Esophagus muscularis mucosa (tissue), 4 donors: ENCODE data around the gene TRAFD1. TPM values are rescaled to one million over a fixed set of nuclear protein-coding genes. Genes with fewer than 3 reads are reported as not detected.

ENCODE experiments used
- DNase-seq: peaks from one replicate; pipeline ENCODE4 v3.0.0-alpha.2; 2017; ENCODE audit errors: extremely low spot score
- H3K27ac ChIP-seq, 4 donors: fragments of 200-600 bp; sonication (generic); replicated peaks in 1 of 4; 1 replicate in 3 of 4; 2 replicates in 1 of 4; pipeline ENCODE4 v1.5.1; 2016 to 2019; ENCODE audit warnings: mild to moderate bottlenecking in 1 of 4
- H3K27me3 ChIP-seq, 4 donors: fragments of 200-600 bp; sonication (generic); one replicate each; pipeline versions ENCODE4 v1.5.1 to v1.6.0; 2016 to 2019
- H3K36me3 ChIP-seq, 4 donors: fragments of 200-600 bp; sonication (generic); one replicate each; pipeline ENCODE4 v1.5.1; 2016 to 2019
- H3K4me1 ChIP-seq, 4 donors: fragments of 200-600 bp; sonication (generic); one replicate each; pipeline ENCODE4 v1.5.1; 2016 to 2019
- H3K4me3 ChIP-seq, 4 donors: fragments of 200-600 bp; sonication (generic); 1 replicate in 2 of 4; 2 replicates in 2 of 4; pipeline ENCODE4 v1.5.1; 2016 to 2019; ENCODE audit warnings: mild to moderate bottlenecking in 4 of 4, moderate library complexity in 1 of 4
- H3K9me3 ChIP-seq, 4 donors: fragments of 200-600 bp; sonication (generic); 1 replicate in 3 of 4; 2 replicates in 1 of 4; pipeline ENCODE4 v1.5.1; 2016 to 2019
- CTCF ChIP-seq, 3 experiments: fragments of 200-600 bp in 2 of 3; fragments of 450-650 bp in 1 of 3; sonication (generic) in 2 of 3; IDR thresholded peaks; one replicate each; pipeline ENCODE4 v1.5.1; 2017 to 2019; ENCODE audit warnings: antibody characterized with exemption in 3 of 3, mild to moderate bottlenecking in 2 of 3, moderate library complexity in 1 of 3
- EP300 ChIP-seq: sonication (generic); formaldehyde crosslinking; IDR thresholded peaks from one replicate; pipeline ENCODE4 v1.6.1; 2017; ENCODE audit warnings: antibody characterized with exemption
- POLR2A ChIP-seq: fragments of 450-650 bp; IDR thresholded peaks from one replicate; pipeline ENCODE4 v1.6.1; 2017; ENCODE audit warnings: antibody characterized with exemption, moderate library complexity, mild to moderate bottlenecking, low read depth
- POLR2AphosphoS5 ChIP-seq, 2 donors: sonication (generic); formaldehyde crosslinking; IDR thresholded peaks; one replicate each; pipeline ENCODE4 v1.6.1; 2017; ENCODE audit warnings: antibody characterized with exemption in 2 of 2
- WGBS: methylation state at CpG from one replicate; pipeline ENCODE4 v1.1.5; 2018; 5-methylcytosine and 5-hydroxymethylcytosine counted together
- intact Hi-C: fragments of 100-400 bp; cut with DNase I; formaldehyde crosslinking; loops from one replicate; pipeline ENCODE4 v1.15.1; 2023
- total RNA-seq, 4 donors: library from RNA; depleted of rRNA; stranded (reverse); fragments of >200 nt; gene quantifications; one replicate each; pipeline versions ENCODE4 v1.1.0 to v1.2.1, GENCODE V29; 2016

Gene TRAFD1
- total RNA-seq, 4 donors from 2014 or later = 27.2 to 37.4 (median 30.6) TPM

DNA sequence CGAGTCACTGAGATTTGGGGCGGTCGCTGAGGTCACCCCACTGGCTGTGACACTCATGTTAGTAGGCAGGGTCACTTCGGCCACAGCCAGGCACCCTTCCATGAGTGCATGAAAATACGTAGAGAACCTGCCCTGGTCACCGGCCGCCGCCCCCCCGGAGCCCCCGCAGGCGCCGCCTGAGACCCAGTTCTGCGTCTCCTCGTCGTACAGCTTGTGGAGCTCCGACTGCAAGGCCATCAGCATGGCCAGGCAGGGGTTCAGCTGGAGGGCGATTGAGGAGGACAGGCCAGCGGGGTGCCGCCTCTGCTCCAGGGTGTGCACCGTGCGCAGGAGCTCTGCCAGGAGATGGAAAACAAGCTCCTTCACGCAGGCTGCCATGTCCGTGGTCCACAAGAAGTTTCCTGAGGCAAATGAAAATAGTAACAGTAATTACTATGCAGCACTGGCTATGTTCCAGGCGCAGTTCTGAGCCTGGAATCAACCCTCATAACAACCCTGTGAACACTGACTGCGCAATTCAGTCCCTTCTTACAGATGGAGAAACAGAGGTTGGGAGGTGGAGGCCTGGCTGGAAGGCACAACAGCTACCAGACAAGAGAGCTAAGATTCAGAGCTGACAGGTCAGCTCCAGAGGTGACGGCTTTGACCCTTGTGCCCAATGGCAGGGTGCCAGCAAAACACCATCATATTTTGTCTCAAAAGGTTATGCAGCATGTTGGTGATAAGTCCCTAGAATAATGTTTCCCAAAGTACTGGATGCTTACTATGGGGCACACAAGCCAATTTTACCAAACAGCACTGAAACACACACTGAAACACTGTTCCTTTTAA lies 59.9 kb downstream of the TRAFD1 start:
- H3K27ac ChIP-seq = peak overlapping the region; percentile 20 to 75 (median 52)
- intact Hi-C loops = no loop called here

DNA sequence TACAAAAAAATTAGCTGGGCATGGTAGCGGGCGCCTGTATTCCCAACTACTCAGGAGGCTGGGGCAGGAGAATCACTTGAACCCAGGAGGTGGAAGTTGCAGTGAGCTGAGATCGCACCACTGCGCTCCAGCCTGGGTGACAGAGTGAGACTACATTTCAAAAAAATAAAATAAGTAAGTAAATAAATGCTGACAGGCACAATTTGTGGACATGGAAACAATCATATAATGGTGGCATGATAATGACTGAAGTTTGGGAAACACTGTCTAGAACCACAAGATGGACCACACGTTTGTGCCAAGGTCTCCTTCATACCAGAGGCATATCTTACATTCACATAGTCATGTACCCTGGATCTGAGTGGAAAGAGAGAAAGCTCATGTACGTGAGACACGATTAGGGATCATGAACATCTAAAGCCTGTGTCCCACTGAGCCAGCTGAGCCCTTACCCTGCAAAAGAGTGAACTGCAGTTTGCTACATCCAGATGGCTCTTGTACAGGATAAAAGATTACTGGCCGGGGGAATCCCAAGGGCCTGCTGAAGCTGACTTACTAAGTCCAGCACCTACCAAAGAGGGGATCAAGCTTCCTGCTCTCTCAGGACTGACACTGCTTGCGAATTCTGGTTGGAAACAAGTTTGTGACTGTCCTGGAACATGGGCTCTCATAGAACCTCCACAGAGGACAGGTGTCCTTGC lies 62.9 kb downstream of the TRAFD1 start:
- Histone ChIP-seq H3K27ac (no peak overlapping the region), H3K36me3 (peaks cover 42 to 88% (median 76%) of the 10 kb centered on the region in 4 donors), H3K27me3 (no peaks in the 10 kb centered on the region), H3K4me1 (peaks cover 12 to 45% (median 37%) of the 10 kb centered on the region in 4 donors), H3K4me3 (no peak overlapping the region), H3K9me3 (no peaks in the 10 kb centered on the region)
- DNase-seq = no peak
- TF ChIP-seq POLR2AphosphoS5 (IDR thresholded peaks at IDR 0.05) (no peak), CTCF (IDR thresholded peaks at IDR 0.05) (no peak), EP300 (no peak), POLR2A (no peak)
- 92% methylated on average over 9 of the region's 9 CpGs for WGBS
- intact Hi-C loops = no loop called here

More for the DNA sequence above, 59.9 kb downstream of the TRAFD1 start:
- H3K9me3 ChIP-seq = no peaks in the 10 kb centered on the region
- peaks cover 3 to 46% (median 41%) of the 10 kb centered on the region in 4 donors for H3K4me1 ChIP-seq
- no peak overlapping the region for H3K4me3 ChIP-seq
- WGBS = 87% methylated on average over 18 of the region's 26 CpGs
- no peaks in the 10 kb centered on the region for H3K27me3 ChIP-seq
- peaks cover 20 to 72% (median 59%) of the 10 kb centered on the region in 4 donors for H3K36me3 ChIP-seq
- TF ChIP-seq EP300 (no peak), POLR2A (no peak), CTCF (IDR thresholded peaks at IDR 0.05) (no peak), POLR2AphosphoS5 (IDR thresholded peaks at IDR 0.05) (no peak)
- no peak for DNase-seq

DNA sequence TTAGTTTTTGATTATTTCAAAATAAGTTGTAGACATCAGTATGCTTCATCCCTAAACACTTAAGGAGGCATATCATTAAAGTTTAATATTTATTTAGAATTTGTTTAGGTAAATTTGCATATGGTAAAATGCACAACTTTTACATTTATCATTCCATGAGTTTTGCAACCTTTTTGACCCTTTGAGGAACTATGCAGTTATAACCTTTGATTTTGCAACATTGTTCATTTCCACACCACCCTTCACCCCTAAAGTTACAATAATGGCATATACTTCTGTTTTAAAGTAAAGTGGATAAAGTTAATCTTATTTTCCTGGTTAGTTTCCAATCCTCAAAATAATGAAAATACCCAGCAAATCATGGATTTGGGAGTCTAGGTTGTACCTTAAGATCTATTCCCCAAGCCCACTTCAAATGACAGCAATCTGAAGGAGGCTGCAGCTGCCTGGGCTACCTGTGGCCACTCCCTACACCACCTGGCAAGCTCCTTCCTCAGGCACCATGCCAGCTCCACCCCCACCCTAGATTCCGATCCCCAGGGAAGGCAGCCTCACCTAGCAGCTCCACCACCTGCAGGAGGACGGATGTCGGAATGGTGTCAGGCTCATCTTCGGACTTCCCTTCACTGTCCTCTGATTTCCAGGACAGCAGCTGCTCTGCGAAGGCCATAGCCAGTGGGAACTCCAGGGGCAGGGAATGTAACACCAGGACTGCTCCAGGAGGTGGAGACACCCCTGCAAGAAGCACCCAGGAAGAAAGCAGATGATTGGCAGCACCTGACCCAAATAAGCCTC lies 65.1 kb downstream of the TRAFD1 start:
- intact Hi-C loops = loop anchor here (10.0 kb wide), 1 partner anchor 194 kb away; the partner anchor contains the start of gene HECTD4
- TF ChIP-seq POLR2A = no peak
- TF ChIP-seq POLR2AphosphoS5 (IDR thresholded peaks at IDR 0.05) = no peak
- no peak for TF ChIP-seq CTCF (IDR thresholded peaks at IDR 0.05)
- no peak for TF ChIP-seq EP300
- no peak for DNase-seq
- WGBS = 97% methylated on average over 5 of the region's 5 CpGs
- Histone ChIP-seq H3K27ac (peak overlapping the region in 3 of 4 donors; percentile 14 to 59 (median 56)), H3K36me3 (peaks cover 47 to 91% (median 77%) of the 10 kb centered on the region in 4 donors), H3K4me3 (no peak overlapping the region), H3K9me3 (no peaks in the 10 kb centered on the region), H3K4me1 (peaks cover 12 to 27% (median 19%) of the 10 kb centered on the region in 4 donors), H3K27me3 (no peaks in the 10 kb centered on the region)

DNA sequence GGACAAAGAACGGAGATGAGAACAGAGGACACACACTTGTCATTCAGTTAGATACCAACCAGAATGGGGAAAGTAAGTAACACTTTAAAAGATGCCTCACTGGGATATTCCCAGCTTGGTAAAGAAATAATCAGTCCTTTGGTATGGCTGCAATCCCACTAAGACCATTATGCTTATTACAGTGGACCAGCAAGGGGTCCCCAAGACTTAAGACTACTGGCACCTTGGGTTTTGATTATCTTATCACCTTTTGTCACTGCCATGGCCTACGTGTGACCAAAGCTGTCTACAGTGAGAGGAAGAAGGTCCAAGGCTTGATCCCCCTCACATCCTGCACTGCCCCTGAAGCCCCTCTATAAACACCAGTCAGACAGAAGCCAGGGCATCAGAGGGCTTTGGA lies 65.8 kb downstream of the TRAFD1 start:
- Histone ChIP-seq H3K4me3 (no peak overlapping the region), H3K27ac (peak overlapping the region; percentile 14 to 59 (median 47)), H3K27me3 (no peaks in the 10 kb centered on the region), H3K9me3 (no peaks in the 10 kb centered on the region), H3K36me3 (peaks cover 47 to 97% (median 83%) of the 10 kb centered on the region in 4 donors), H3K4me1 (peaks cover 8 to 20% (median 13%) of the 10 kb centered on the region in 4 donors)
- intact Hi-C loops = loop anchor here (10.0 kb wide), 1 partner anchor 194 kb away; the partner anchor contains the start of gene HECTD4
- DNase-seq = no peak
- TF ChIP-seq POLR2AphosphoS5 (IDR thresholded peaks at IDR 0.05) (no peak), POLR2A (no peak), CTCF (IDR thresholded peaks at IDR 0.05) (no peak), EP300 (no peak)
- 72% methylated on average over 2 of the region's 2 CpGs for WGBS
